NCI-H2107 (cell line): Measurements from ENCODE around the gene MXRA8.
"Not testable (repeated sequence)": the region's sequence is repeated elsewhere in the genome, so short reads cannot be mapped to it uniquely, and the experiment has no call there.

Experiments
- DNase-seq: peaks from one replicate; lab custom pipeline; 2025; lab: John Stamatoyannopoulos, UW

Gene MXRA8

GRCh38 chr1:1393014-1393413 is 34.7 kb upstream of the MXRA8 start:
- DNase-seq = no peak

- no peak for DNase-seq
Measured at GRCh38 chr1:1391225-1391624, 32.9 kb upstream of the MXRA8 start.

- DNase-seq = no peak
Measured at GRCh38 chr1:1390675-1391074, 32.3 kb upstream of the MXRA8 start.

- DNase-seq = no peak
Measured at GRCh38 chr1:1388078-1388472, 29.7 kb upstream of the MXRA8 start.

- DNase-seq = no peak
Measured at GRCh38 chr1:1387098-1388077, 29.0 kb upstream of the MXRA8 start.

- no peak for DNase-seq
Measured at GRCh38 chr1:1385931-1386330, 27.6 kb upstream of the MXRA8 start.

GRCh38 chr1:1385339-1385738 is 27.0 kb upstream of the MXRA8 start:
- not testable (repeated sequence) for DNase-seq

GRCh38 chr1:1381294-1381693 is 22.9 kb upstream of the MXRA8 start:
- DNase-seq = no peak

- no peak for DNase-seq
Measured at GRCh38 chr1:1380860-1381259, 22.5 kb upstream of the MXRA8 start.

GRCh38 chr1:1377540-1378205 is 19.3 kb upstream of the MXRA8 start:
- no peak for DNase-seq

GRCh38 chr1:1376551-1377226 is 18.3 kb upstream of the MXRA8 start:
- no peak for DNase-seq

- peak; percentile 68 for DNase-seq
Measured at GRCh38 chr1:1374929-1375662, 16.7 kb upstream of the MXRA8 start, which contains the start of gene AURKAIP1. Gene AURKAIP1 (minus strand): TSS chr1:1375207. CDS start chr1:1374756, 451 bp downstream.

GRCh38 chr1:1374589-1374928 is 16.2 kb upstream of the MXRA8 start:
- DNase-seq = no peak

GRCh38 chr1:1373815-1374588 is 15.6 kb upstream of the MXRA8 start:
- DNase-seq = no peak

- DNase-seq = no peak
Measured at GRCh38 chr1:1373051-1373814, 14.9 kb upstream of the MXRA8 start.

GRCh38 chr1:1371746-1372711 is 13.7 kb upstream of the MXRA8 start:
- no peak for DNase-seq

GRCh38 chr1:1371364-1371745 is 13.0 kb upstream of the MXRA8 start:
- DNase-seq = no peak

GRCh38 chr1:1370771-1371300 is 12.5 kb upstream of the MXRA8 start:
- no peak for DNase-seq

- not testable (repeated sequence) for DNase-seq
Measured at GRCh38 chr1:1370094-1370493, 11.7 kb upstream of the MXRA8 start.
